ENCODE measurements around the gene CNTLN.
"Not testable (repeated sequence)": the region's sequence is repeated elsewhere in the genome, so short reads cannot be mapped to it uniquely, and the experiment has no call there.

Gene CNTLN

DNA sequence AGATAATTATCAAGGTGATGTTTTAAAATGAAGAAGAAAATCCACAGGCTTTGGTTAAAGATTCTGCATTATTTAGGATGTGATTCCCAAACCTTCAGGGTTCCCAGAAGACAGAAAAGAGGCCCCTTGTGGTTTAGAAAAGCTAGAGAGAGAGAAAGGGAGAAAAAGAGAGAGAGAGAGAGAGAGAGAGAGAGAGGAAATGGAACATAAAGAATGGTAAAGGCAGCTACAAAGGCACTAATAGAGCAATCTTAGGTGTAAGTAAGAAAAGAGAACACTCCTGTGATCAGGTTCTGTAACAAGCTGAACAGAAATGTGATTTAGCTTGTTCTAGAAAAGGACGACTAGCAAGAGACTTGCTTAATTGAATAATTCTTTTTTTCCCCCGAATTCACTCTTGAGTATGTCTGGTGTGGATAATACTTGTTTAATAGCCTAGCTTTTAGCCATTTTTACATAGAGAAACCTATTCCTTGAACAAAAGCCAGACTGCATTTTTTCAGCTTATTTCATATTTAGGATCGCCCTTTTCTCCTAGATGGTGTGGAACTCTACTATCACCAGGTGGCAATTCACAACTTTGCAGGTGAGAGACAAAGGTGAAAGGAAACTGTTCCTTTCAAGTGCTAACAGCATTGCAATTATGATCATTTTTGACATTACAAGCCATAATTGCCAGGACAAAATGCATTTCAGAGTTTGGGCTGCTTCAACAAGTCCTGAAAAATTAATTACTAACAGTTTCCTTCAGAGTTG, 386.4 kb downstream of the CNTLN start:
- no peak for DNase-seq

DNA sequence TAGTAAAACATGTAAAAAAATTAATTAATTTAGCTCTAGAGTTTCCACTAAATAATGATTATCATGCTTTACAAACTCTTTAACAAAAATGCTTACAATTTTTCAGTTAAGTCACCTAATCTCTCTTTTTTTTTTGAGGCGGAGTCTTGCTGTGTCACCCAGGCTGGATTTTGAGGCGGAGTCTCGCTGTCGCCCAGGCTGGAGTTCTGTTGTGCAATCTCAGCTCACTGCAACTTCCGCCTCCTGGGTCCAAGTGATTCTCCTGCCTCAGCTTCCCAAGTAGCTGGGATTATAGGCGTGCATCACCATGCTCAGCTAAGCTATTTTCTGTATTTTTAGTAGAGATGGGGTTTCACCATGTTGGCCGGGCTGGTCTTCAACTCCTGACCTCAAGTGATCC, 391.9 kb downstream of the CNTLN start:
- DNase-seq = not testable (repeated sequence)

DNA sequence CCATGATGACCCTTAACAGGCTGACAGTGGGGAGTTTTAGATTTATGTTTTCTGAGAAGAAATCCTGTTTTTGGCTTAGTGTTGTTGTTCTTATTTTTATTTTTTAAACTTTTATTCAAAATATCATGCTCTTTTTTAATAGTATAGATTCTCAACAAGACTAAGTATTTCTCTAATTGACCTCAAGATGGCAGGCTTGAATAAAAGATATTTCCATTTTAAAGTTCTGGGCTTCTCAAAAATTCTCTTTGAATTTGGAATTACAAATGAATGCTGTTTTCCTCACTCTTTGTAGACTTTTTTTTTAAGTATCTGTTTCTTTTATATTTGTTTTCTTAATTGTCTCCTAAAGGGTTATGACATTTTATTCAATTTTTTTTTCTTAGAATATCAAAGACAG, 394.0 kb downstream of the CNTLN start:
- DNase-seq = no peak

DNA sequence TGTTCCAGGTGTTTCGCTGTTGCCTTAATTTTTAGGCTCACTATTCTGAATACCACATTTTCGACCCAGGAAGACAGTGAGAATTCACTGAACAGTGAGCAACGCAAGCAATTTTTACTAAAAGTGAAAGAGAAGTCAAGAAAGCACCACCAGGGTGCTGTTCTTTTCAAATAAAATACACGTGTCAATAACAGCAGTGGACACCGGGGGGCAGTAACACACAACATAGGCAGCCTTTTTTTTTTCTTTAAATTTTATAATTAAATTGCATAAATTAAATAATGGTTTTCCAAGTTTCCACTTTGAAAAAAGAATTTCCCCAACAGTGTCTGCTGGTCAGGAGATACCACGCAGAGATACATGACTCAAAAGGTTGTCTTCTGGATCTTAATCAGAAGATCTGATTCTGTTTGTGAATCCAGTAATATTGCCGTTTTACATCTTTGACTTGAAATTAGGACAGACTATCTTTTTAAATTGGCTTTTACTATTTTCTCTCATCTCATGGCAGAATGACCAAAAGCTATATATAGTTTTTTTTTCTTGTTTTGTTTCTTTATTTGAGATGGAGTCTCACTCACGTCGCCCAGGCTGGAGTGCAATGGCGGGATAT, 396.9 kb downstream of the CNTLN start:
- no peak for DNase-seq

DNA sequence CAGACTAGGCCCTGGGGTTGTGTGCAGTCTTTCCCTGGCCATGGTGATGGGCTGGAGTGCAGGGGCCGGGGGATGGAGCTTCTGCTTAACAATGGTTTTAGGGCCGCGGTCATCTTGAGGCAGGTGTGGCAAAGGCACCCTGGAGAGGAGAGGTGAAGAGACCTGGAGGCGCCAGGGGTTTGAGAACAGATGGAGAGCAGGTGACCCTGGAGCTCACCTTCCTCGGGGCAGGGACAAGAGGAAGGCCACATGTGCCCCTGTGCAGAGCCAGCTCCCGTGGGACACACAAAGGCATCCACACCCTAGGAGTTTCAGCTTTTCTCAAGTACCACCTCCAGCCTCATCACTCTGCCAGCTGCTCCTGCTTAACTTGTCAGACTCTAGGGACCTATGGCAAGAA, 397.6 kb downstream of the CNTLN start:
- no peak for DNase-seq

DNA sequence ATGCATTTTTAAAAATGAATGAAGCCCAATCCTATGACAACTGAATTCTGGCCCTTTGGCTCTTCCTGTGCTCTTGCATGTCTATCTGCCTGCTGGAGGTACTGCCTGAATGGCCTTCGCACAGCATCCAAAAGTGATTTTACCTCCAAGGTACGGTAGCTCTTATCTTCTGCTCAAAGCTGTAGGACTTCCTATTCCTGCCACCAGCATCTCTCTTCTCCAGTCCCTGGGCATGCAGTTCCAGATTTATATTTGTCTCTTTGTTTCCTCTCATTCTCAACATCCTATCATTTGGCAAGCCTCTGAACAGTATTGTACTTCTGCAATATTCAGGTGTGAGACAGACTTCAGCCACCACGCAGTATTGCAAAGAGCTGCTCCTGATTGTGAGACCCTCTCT, 400.3 kb downstream of the CNTLN start:
- no peak for DNase-seq

DNA sequence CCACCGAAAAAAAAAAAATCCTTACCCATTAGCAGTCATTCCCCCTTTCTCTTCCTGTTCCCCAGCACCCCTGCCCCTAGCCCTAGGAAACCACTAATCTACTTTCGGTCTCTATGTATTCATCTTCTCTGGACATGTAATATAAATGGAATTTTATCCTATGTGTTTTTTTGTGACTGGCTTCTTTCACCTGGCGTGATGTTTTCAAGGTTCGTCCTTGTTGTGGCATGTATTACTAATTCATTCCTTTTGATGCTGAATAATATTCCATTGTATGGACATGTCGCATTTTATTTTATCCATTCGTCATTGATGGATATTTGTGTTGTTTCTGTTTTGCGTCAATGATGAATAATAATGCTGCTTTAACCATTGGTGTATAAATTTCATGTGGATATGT, 401.2 kb downstream of the CNTLN start:
- no peak for DNase-seq

DNA sequence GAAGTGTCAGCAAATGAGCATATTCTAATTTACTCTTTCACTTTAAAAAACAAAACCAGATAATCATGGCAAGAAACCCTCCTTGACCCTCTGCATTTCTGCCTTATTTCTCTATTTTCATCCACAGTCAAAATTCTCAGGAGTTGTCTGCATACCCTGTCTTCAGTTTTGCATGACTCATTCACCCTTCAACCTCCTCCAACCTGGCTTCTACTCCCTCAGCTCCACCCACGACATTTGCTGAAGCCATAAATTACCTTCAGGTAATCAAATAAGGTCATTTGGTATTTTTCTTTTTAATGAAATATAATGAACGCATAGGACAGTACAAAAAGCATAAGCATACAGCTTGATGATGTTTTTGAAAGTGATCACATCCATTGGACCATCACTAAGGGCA, 416.2 kb downstream of the CNTLN start:
- DNase-seq = no peak

Data from NCI-H1436 treated with DMSO at 0.1 percent for 48 hours (cell line).